ENCODE measurements around the gene ESD.

DNA sequence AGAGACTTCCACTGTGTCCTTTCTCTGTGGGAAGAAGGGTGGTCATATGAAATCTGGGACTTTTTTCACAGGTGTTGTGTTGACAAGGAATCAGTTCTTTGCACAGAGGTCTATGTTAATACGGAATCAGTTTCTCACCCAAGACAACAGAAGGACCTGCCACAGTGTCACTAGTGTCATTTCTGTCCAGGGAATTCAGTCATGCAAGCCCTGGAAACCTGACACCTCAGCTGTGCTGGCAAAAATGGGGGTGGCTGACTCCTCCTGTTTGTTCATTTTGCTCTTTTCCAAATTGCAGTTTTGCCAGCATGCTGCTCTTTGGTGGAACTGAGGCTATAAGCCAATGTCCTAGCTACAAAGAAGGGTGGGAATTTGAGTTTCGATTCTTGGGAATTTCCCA lies 49.8 kb upstream of the ESD start:
- TF ChIP-seq, protein P1, sequence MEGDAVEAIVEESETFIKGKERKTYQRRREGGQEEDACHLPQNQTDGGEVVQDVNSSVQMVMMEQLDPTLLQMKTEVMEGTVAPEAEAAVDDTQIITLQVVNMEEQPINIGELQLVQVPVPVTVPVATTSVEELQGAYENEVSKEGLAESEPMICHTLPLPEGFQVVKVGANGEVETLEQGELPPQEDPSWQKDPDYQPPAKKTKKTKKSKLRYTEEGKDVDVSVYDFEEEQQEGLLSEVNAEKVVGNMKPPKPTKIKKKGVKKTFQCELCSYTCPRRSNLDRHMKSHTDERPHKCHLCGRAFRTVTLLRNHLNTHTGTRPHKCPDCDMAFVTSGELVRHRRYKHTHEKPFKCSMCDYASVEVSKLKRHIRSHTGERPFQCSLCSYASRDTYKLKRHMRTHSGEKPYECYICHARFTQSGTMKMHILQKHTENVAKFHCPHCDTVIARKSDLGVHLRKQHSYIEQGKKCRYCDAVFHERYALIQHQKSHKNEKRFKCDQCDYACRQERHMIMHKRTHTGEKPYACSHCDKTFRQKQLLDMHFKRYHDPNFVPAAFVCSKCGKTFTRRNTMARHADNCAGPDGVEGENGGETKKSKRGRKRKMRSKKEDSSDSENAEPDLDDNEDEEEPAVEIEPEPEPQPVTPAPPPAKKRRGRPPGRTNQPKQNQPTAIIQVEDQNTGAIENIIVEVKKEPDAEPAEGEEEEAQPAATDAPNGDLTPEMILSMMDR (IDR thresholded peaks at IDR 0.05; ENCODE audit: extremely low read depth in 1 of 2, insufficient read depth in 1 of 2, low read depth in 1 of 2, low read length in 2 of 2) = no peak
- TF ChIP-seq POLR2AphosphoS5 (IDR thresholded peaks at IDR 0.05; ENCODE audit: insufficient read depth, low read depth, low read length) = no peak
- TF ChIP-seq POLR2A (IDR thresholded peaks at IDR 0.05; ENCODE audit: low read depth, low read length) = no peak

Measured in endothelial cell of umbilical vein (primary cell).